DOHH2 (cell line): ENCODE measurements around the gene POLDIP2.

Source experiments
- H3F3A ChIP-seq: fragments of 200-600 bp; sonication (generic), shearing (Covaris generic); 2 replicates; pipeline ENCODE4 v1.6.0; 2016; ENCODE audit warnings: antibody characterized with exemption, mild to moderate bottlenecking; ENCODE audit not compliant: control insufficient read depth, insufficient read depth
- H3K27ac ChIP-seq: fragments of 200-600 bp; sonication (generic); 2 replicates; pipeline ENCODE4 v1.5.1; 2014; ENCODE audit warnings: low read depth, mild to moderate bottlenecking, low read length, moderate library complexity
- H3K27me3 ChIP-seq: fragments of 200-600 bp; sonication (generic); 2 replicates; pipeline ENCODE4 v1.6.1; 2014; ENCODE audit warnings: mild to moderate bottlenecking, low read length, mixed read lengths; ENCODE audit not compliant: control insufficient read depth
- H3K36me3 ChIP-seq: fragments of 200-600 bp; sonication (generic); 2 replicates; pipeline ENCODE4 v1.6.1; 2014; ENCODE audit warnings: mild to moderate bottlenecking, low read length, moderate library complexity, mixed read lengths; ENCODE audit not compliant: control insufficient read depth
- H3K4me1 ChIP-seq: fragments of 200-600 bp; sonication (generic); 2 replicates; pipeline ENCODE4 v1.6.1; 2014; ENCODE audit warnings: mild to moderate bottlenecking, low read length, mixed read lengths; ENCODE audit not compliant: control insufficient read depth
- H3K4me2 ChIP-seq: fragments of 200-600 bp; sonication (generic); 2 replicates; pipeline ENCODE4 v1.6.0; 2014; ENCODE audit warnings: mild to moderate bottlenecking, low read length, moderate library complexity
- H3K4me3 ChIP-seq: fragments of 200-600 bp; sonication (generic); 2 replicates; pipeline ENCODE4 v1.5.1; 2014; ENCODE audit warnings: mild to moderate bottlenecking, low read length, mixed read lengths
- H3K79me2 ChIP-seq: fragments of 200-600 bp; sonication (generic); 2 replicates; pipeline ENCODE4 v1.6.1; 2014; ENCODE audit warnings: mild to moderate bottlenecking, low read length, mixed read lengths; ENCODE audit not compliant: control insufficient read depth
- H3K9me2 ChIP-seq: fragments of 200-600 bp; sonication (generic); replicated peaks from 2 replicates; pipeline ENCODE4 v1.6.1; 2014; ENCODE audit warnings: mild to moderate bottlenecking, low read length, mixed read lengths; ENCODE audit not compliant: control insufficient read depth
- H3K9me3 ChIP-seq: fragments of 200-600 bp; sonication (generic); 2 replicates; pipeline ENCODE4 v1.6.1; 2014; ENCODE audit warnings: antibody characterized with exemption, low read length, mixed read lengths; ENCODE audit not compliant: control insufficient read depth, insufficient read depth
- H4K20me1 ChIP-seq: fragments of 200-600 bp; sonication (generic); 2 replicates; pipeline ENCODE4 v1.6.0; 2014; ENCODE audit warnings: low read depth, mild to moderate bottlenecking, antibody characterized with exemption, low read length, moderate library complexity; ENCODE audit not compliant: control insufficient read depth, insufficient read depth
- CTCF ChIP-seq: fragments of 200-600 bp; sonication (generic); IDR thresholded peaks from one replicate; pipeline ENCODE4 v1.5.1; 2014; ENCODE audit warnings: antibody characterized with exemption, mild to moderate bottlenecking, low read depth, low read length; ENCODE audit not compliant: poor library complexity, severe bottlenecking
- EZH2phosphoT487 ChIP-seq: fragments of 200-600 bp; sonication (generic); IDR thresholded peaks from 2 replicates; pipeline ENCODE4 v1.6.1; 2017; ENCODE audit warnings: borderline replicate concordance, mild to moderate bottlenecking, antibody characterized with exemption, low read length, moderate library complexity, mixed read lengths

The POLDIP2 gene

GRCh38 chr17:28402844-28403243 lies 45.5 kb upstream of the POLDIP2 start:
- no peak overlapping the region for H3K27ac ChIP-seq
- no peaks in the 10 kb centered on the region for H3K9me2 ChIP-seq
- TF ChIP-seq EZH2phosphoT487 (no peak), CTCF (no peak)
- no peak overlapping the region for H3K4me2 ChIP-seq
- H3K79me2 ChIP-seq, result no peaks in the 10 kb centered on the region
- H3K4me1 ChIP-seq, result peaks cover 24% of the 10 kb centered on the region
- no peaks in the 10 kb centered on the region for H3K9me3 ChIP-seq
- no peak overlapping the region for H3K4me3 ChIP-seq
- 0 out of 2 replicates have a peak, but pooled peaks cover 2% of the 10 kb centered on the region for H3K27me3 ChIP-seq
- H4K20me1 ChIP-seq, result no peaks in the 10 kb centered on the region
- no peaks in the 10 kb centered on the region for H3K36me3 ChIP-seq
- no peaks in the 10 kb centered on the region for H3F3A ChIP-seq

GRCh38 chr17:28402224-28402630 lies 44.9 kb upstream of the POLDIP2 start:
- Histone ChIP-seq H3K36me3 (no peaks in the 10 kb centered on the region), H3K4me2 (no peak overlapping the region), H4K20me1 (no peaks in the 10 kb centered on the region), H3K27me3 (0 out of 2 replicates have a peak, but pooled peaks cover 2% of the 10 kb centered on the region), H3K9me3 (no peaks in the 10 kb centered on the region), H3F3A (no peaks in the 10 kb centered on the region), H3K79me2 (no peaks in the 10 kb centered on the region), H3K9me2 (no peaks in the 10 kb centered on the region), H3K4me3 (no peak overlapping the region), H3K4me1 (peaks cover 24% of the 10 kb centered on the region), H3K27ac (no peak overlapping the region)
- TF ChIP-seq EZH2phosphoT487, result no peak
- TF ChIP-seq CTCF, result no peak

GRCh38 chr17:28399808-28400207 lies 42.5 kb upstream of the POLDIP2 start:
- no peaks in the 10 kb centered on the region for H3K9me3 ChIP-seq
- H3K4me2 ChIP-seq, result no peak overlapping the region
- H4K20me1 ChIP-seq, result no peaks in the 10 kb centered on the region
- TF ChIP-seq EZH2phosphoT487 (no peak), CTCF (no peak)
- peaks cover 13% of the 10 kb centered on the region for H3K4me1 ChIP-seq
- H3F3A ChIP-seq, result no peaks in the 10 kb centered on the region
- no peaks in the 10 kb centered on the region for H3K9me2 ChIP-seq
- H3K36me3 ChIP-seq, result peaks cover 4% of the 10 kb centered on the region; the same call in 1 of the 2 replicates
- no peaks in the 10 kb centered on the region for H3K27me3 ChIP-seq
- H3K4me3 ChIP-seq, result no peak overlapping the region
- H3K79me2 ChIP-seq, result no peaks in the 10 kb centered on the region
- H3K27ac ChIP-seq, result no peak overlapping the region
